ENCODE measurements around the gene POT1. TPM values are rescaled to one million over a fixed set of nuclear protein-coding genes. Genes with fewer than 3 reads are reported as not detected.

The POT1 gene
- total and polyA plus RNA-seq, 2 of the 13 experiments (the other 11 are each of a cell fraction or from before 2014, with no cell fraction given): 21.7 to 23.4 TPM

- intact Hi-C loops (cut with micrococcal nuclease; ENCODE audit: unreplicated experiment): loop anchor here (10.0 kb wide), 1 partner anchor 295 kb away; no protein-coding TSS in a partner anchor
- POLR2A ChIA-PET: no interaction called here
- CTCF ChIA-PET (ENCODE audit: low intra/inter-chr PET ratio, low total read pairs): no interaction called here
- Histone ChIP-seq H3K79me2 (ENCODE audit: insufficient read depth, low read length) (no peaks in the 10 kb centered on the region), H4K20me1 (ENCODE audit: insufficient read depth, low read length) (no peaks in the 10 kb centered on the region), H3K4me3 (replicated peaks in 1 of 3; ENCODE audit: insufficient read depth in 1 of 3, low read depth in 2 of 3, low read length in 3 of 3) (no peak overlapping the region), H3K27me3 (ENCODE audit: control insufficient read depth in 1 of 2, insufficient read depth in 2 of 2, low read length in 2 of 2) (no peaks in the 10 kb centered on the region), H3K36me3 (replicated peaks in 1 of 2; ENCODE audit: control insufficient read depth in 1 of 2, insufficient read depth in 2 of 2, low read length in 2 of 2) (no peaks in the 10 kb centered on the region), H3K4me1 (ENCODE audit: insufficient read depth, low read length) (peaks cover 37% of the 10 kb centered on the region), H3K27ac (ENCODE audit: extremely low read length, insufficient read depth, low read length) (no peak overlapping the region), H2AFZ (ENCODE audit: low read length) (no peak overlapping the region), H3K9ac (ENCODE audit: insufficient read depth, low read depth, low read length) (no peak overlapping the region), H3K4me2 (ENCODE audit: low read depth, low read length) (no peak overlapping the region), H3K9me3 (ENCODE audit: low read length) (no peaks in the 10 kb centered on the region)
- DNase-seq (ENCODE audit: low spot score): no peak
- ATAC-seq: no peak
- in situ Hi-C loops (cut with HindIII; ENCODE audit: extremely low pct_ligation_motif_present, low pct_unique_long_range_greater_than_20kb): loop anchor here (5.0 kb wide), 1 partner anchor 627 kb away; no protein-coding TSS in a partner anchor
- TF ChIP-seq ZNF232 (CRISPR knock-in tag; IDR thresholded peaks at IDR 0.05; ENCODE audit: borderline replicate concordance): no peak
- TF ChIP-seq ZNF432 (CRISPR knock-in tag; IDR thresholded peaks at IDR 0.05; ENCODE audit: borderline replicate concordance): no peak
- no peak for TF ChIP-seq REL (CRISPR knock-in tag; conservative IDR thresholded peaks at IDR 0.05)
- TF ChIP-seq ZNF749 (CRISPR knock-in tag; IDR thresholded peaks at IDR 0.05; ENCODE audit: borderline replicate concordance): no peak
- no peak for TF ChIP-seq ZNF382 (CRISPR knock-in tag; IDR thresholded peaks at IDR 0.05; ENCODE audit: borderline replicate concordance)
- TF ChIP-seq REXO4 (CRISPR knock-in tag; IDR thresholded peaks at IDR 0.05; ENCODE audit: borderline replicate concordance): no peak
- no peak for TF ChIP-seq ZNF441 (CRISPR knock-in tag; IDR thresholded peaks at IDR 0.05; ENCODE audit: borderline replicate concordance)
- TF ChIP-seq CENPBD1 (CRISPR knock-in tag; IDR thresholded peaks at IDR 0.05; ENCODE audit: borderline replicate concordance, low read depth): no peak
- TF ChIP-seq MXD4 (CRISPR knock-in tag; IDR thresholded peaks at IDR 0.05): no peak
- no peak for TF ChIP-seq EEA1 (CRISPR knock-in tag; IDR thresholded peaks at IDR 0.05; ENCODE audit: borderline replicate concordance)
- TF ChIP-seq PHF21A (CRISPR knock-in tag; IDR thresholded peaks at IDR 0.05): no peak
- no peak for TF ChIP-seq DPF2 (CRISPR knock-in tag; IDR thresholded peaks at IDR 0.05; ENCODE audit: borderline replicate concordance, low read depth)
- TF ChIP-seq ZBTB8A (CRISPR knock-in tag; IDR thresholded peaks at IDR 0.05; ENCODE audit: borderline replicate concordance, low read depth): no peak
- TF ChIP-seq ZNF276 (CRISPR knock-in tag; IDR thresholded peaks at IDR 0.05; ENCODE audit: low read depth): no peak
- no peak for TF ChIP-seq ZNF207 (IDR thresholded peaks at IDR 0.05; ENCODE audit: borderline replicate concordance)
- TF ChIP-seq RFX1 (IDR thresholded peaks at IDR 0.05): no peak
- no peak for TF ChIP-seq HCFC1 (IDR thresholded peaks at IDR 0.05; ENCODE audit: low read depth, low read length)
- TF ChIP-seq ZNF414 (CRISPR knock-in tag; IDR thresholded peaks at IDR 0.05): no peak
- no peak for TF ChIP-seq MAX (IDR thresholded peaks at IDR 0.05)
- no peak for FAIRE-seq
- BruUV-seq (replicated peaks): no TSS peak
These were observed 150.0 kb downstream of the POT1 start for GRCh38 chr7:124779620-124780019.

All from HepG2 (cell line).